Measurements from ENCODE around the gene PORCN. TPM values are rescaled to one million over a fixed set of nuclear protein-coding genes. Genes with fewer than 3 reads are reported as not detected.

PORCN gene
- total and polyA plus RNA-seq, 9 of the 15 experiments (the other 6 are each of a cell fraction or from before 2014, with no cell fraction given), result 0.34 to 5.1 (median 2.8) TPM

DNA sequence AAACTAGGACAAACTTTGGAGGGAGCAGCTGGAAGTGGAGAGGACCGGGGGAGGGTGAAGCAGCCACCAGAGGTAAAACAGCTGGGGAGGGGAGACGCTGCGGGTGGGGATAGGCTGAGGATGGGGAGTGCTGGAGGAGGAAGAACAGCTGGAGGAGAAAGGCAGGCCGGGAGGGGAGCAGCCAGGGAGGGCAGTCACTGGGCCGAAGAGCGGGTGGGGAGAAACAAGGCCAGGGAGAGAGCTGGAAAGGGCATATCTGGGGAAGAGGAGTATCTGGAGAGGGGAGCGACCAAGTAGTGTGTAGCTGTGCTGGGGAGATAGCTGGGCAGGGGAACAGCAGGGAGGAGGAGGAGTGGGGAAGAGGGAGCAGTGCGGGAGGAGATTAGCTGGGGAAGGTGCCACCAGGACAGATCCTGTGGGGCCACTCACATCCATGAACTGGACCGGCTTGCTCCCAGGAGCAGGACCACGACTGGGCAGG lies 41.5 kb upstream of the PORCN start:
- FAIRE-seq, result peak; percentile 79
- intact Hi-C loops (cut with micrococcal nuclease), result loop anchor here (5.0 kb wide), 1 partner anchor 210 kb away; the partner anchor contains the start of gene SSX1
- peak overlapping the region; percentile 91 for H3K27ac ChIP-seq (ENCODE audit: extremely low read depth, low read depth, low read length)
- peak; percentile 87 for TF ChIP-seq ARID1B (IDR thresholded peaks at IDR 0.05)
- TF ChIP-seq, protein P1, sequence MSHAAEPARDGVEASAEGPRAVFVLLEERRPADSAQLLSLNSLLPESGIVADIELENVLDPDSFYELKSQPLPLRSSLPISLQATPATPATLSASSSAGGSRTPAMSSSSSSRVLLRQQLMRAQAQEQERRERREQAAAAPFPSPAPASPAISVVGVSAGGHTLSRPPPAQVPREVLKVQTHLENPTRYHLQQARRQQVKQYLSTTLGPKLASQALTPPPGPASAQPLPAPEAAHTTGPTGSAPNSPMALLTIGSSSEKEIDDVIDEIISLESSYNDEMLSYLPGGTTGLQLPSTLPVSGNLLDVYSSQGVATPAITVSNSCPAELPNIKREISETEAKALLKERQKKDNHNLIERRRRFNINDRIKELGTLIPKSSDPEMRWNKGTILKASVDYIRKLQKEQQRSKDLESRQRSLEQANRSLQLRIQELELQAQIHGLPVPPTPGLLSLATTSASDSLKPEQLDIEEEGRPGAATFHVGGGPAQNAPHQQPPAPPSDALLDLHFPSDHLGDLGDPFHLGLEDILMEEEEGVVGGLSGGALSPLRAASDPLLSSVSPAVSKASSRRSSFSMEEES (CRISPR knock-in tag; IDR thresholded peaks at IDR 0.05), result no peak
- TF ChIP-seq NFYB (IDR thresholded peaks at IDR 0.05; ENCODE audit: extremely low read depth, insufficient read length), result no peak
- TF ChIP-seq NCOA6 (IDR thresholded peaks at IDR 0.05), result no peak
- TF ChIP-seq, protein P2, sequence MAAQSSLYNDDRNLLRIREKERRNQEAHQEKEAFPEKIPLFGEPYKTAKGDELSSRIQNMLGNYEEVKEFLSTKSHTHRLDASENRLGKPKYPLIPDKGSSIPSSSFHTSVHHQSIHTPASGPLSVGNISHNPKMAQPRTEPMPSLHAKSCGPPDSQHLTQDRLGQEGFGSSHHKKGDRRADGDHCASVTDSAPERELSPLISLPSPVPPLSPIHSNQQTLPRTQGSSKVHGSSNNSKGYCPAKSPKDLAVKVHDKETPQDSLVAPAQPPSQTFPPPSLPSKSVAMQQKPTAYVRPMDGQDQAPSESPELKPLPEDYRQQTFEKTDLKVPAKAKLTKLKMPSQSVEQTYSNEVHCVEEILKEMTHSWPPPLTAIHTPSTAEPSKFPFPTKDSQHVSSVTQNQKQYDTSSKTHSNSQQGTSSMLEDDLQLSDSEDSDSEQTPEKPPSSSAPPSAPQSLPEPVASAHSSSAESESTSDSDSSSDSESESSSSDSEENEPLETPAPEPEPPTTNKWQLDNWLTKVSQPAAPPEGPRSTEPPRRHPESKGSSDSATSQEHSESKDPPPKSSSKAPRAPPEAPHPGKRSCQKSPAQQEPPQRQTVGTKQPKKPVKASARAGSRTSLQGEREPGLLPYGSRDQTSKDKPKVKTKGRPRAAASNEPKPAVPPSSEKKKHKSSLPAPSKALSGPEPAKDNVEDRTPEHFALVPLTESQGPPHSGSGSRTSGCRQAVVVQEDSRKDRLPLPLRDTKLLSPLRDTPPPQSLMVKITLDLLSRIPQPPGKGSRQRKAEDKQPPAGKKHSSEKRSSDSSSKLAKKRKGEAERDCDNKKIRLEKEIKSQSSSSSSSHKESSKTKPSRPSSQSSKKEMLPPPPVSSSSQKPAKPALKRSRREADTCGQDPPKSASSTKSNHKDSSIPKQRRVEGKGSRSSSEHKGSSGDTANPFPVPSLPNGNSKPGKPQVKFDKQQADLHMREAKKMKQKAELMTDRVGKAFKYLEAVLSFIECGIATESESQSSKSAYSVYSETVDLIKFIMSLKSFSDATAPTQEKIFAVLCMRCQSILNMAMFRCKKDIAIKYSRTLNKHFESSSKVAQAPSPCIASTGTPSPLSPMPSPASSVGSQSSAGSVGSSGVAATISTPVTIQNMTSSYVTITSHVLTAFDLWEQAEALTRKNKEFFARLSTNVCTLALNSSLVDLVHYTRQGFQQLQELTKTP (IDR thresholded peaks at IDR 0.05; ENCODE audit: low read depth in 1 of 2, partially characterized antibody in 2 of 2), result no peak
- TF ChIP-seq ZNF740 (CRISPR knock-in tag; IDR thresholded peaks at IDR 0.05), result no peak
- no peak for TF ChIP-seq ZNF740 (tag; IDR thresholded peaks at IDR 0.05)
- TF ChIP-seq TRIM24 (IDR thresholded peaks at IDR 0.05), result peak in 1 of 2 experiments; percentile 10; a peak in 2 of 4 replicates
- TF ChIP-seq SMC3 (conservative IDR thresholded peaks at IDR 0.05; ENCODE audit: insufficient read depth, low read depth, low read length), result no peak
- TF ChIP-seq TCF3 (CRISPR knock-in tag; IDR thresholded peaks at IDR 0.05), result peak; percentile 71
- no peak for TF ChIP-seq ILF3 (IDR thresholded peaks at IDR 0.05; ENCODE audit: borderline replicate concordance)
- TF ChIP-seq FUS (optimal IDR thresholded peaks at IDR 0.05; ENCODE audit: low read depth, low read length), result no peak
- TF ChIP-seq CBFA2T3 (IDR thresholded peaks at IDR 0.05), result peak; percentile 92
- peak; percentile 80 for TF ChIP-seq NCOR1 (IDR thresholded peaks at IDR 0.05)
- no peak for TF ChIP-seq ZKSCAN8 (CRISPR knock-in tag; IDR thresholded peaks at IDR 0.05)
- TF ChIP-seq POLR2AphosphoS5 (IDR thresholded peaks at IDR 0.05; ENCODE audit: control insufficient read depth, insufficient read depth, low read depth, low read length), result peak; percentile 38; the same call in 1 of the 2 replicates
- no peak for TF ChIP-seq SREBF1 (IDR thresholded peaks at IDR 0.05; ENCODE audit: borderline replicate concordance, low read depth, low read length)
- peak; percentile 18; the same call in 1 of the 2 replicates for TF ChIP-seq KLF16 (IDR thresholded peaks at IDR 0.05)

More for the DNA sequence above, 41.5 kb upstream of the PORCN start:
- Histone ChIP-seq H3K9me1 (ENCODE audit: control insufficient read depth, insufficient read depth, low read length) (no peaks in the 10 kb centered on the region), H3K4me3 (peak overlapping the region; percentile 78), H4K20me1 (replicated peaks; ENCODE audit: control insufficient read depth, insufficient read depth, low read length) (no peaks in the 10 kb centered on the region), H3K79me2 (ENCODE audit: control insufficient read depth, insufficient read depth, low read length) (peaks cover 61% of the 10 kb centered on the region), H3K4me2 (ENCODE audit: insufficient read depth, low read length) (peak overlapping the region; percentile 94), H3K27me3 (ENCODE audit: control insufficient read depth in 2 of 2, insufficient read depth in 2 of 2, low read length in 2 of 2) (no peaks in the 10 kb centered on the region), H3K36me3 (ENCODE audit: control insufficient read depth, insufficient read depth, low read length) (peaks cover 40% of the 10 kb centered on the region), H2AFZ (ENCODE audit: low read depth, low read length) (peak overlapping the region; percentile 72), H3K9ac (ENCODE audit: insufficient read depth in 1 of 2, low read depth in 2 of 2, low read length in 2 of 2) (peak overlapping the region; percentile 94 to 96), H3K9me3 (replicated peaks; ENCODE audit: control insufficient read depth, insufficient read depth, low read depth, low read length) (no peaks in the 10 kb centered on the region), H3K4me1 (replicated peaks in 1 of 2; ENCODE audit: control insufficient read depth in 2 of 2, insufficient read depth in 2 of 2, low read length in 2 of 2) (peaks cover 28 to 47% of the 10 kb centered on the region in 2 experiments; a peak in 4 of 5 replicates)
- CTCF ChIA-PET (ENCODE audit: low intra/inter-chr PET ratio), result no interaction called here
- WGBS (ENCODE audit: insufficient coverage, low coverage, missing lambda C conversion rate), result 0% methylated on average over 1 of the region's 10 CpGs
- BruUV-seq (replicated peaks), result no TSS peak
- in situ Hi-C loops (cut with MboI), result no loop called here
- DNase-seq (ENCODE audit: extremely low read depth in 1 of 4, low spot score in 3 of 4) (peak; percentile 60 to 76 (median 64)), ATAC-seq (peak; percentile 54)
- POLR2A ChIA-PET, result interaction anchor here (0.5 to 1.9 kb wide), 8 partner anchors 9 to 609 kb away, joined by 3 to 8 read pairs (median 3); partner anchors contain the start of gene RBM3
